AG10803 (cell line): Measurements from ENCODE around the gene FBXO10.

Experiments
- DNase-seq: peaks from one replicate; pipeline ENCODE4 v3.0.0; 2010; ENCODE audit warnings: low read depth
- H3K4me3 ChIP-seq: 2 replicates; pipeline ENCODE4 v1.5.1; 2011; ENCODE audit warnings: mild to moderate bottlenecking, low read length, control low read depth
- CTCF ChIP-seq: conservative IDR thresholded peaks from 2 replicates; pipeline ENCODE4 v1.5.1; 2011; ENCODE audit warnings: mild to moderate bottlenecking, low read length, control low read depth, inconsistent platforms

Gene FBXO10

GRCh38 chr9:37508135-37508833, 67.9 kb downstream of the FBXO10 start:
- peak; percentile 11 for DNase-seq
- TF ChIP-seq CTCF = no peak
- H3K4me3 ChIP-seq = no peak overlapping the region

GRCh38 chr9:37507566-37508134, 68.5 kb downstream of the FBXO10 start:
- TF ChIP-seq CTCF = no peak
- DNase-seq = no peak
- H3K4me3 ChIP-seq = no peak overlapping the region

GRCh38 chr9:37504605-37505004, 71.6 kb downstream of the FBXO10 start:
- DNase-seq = no peak
- no peak for TF ChIP-seq CTCF
- no peak overlapping the region for H3K4me3 ChIP-seq

GRCh38 chr9:37503736-37504135, 72.4 kb downstream of the FBXO10 start:
- DNase-seq = no peak
- no peak for TF ChIP-seq CTCF
- no peak overlapping the region for H3K4me3 ChIP-seq

GRCh38 chr9:37501957-37502596, 74.1 kb downstream of the FBXO10 start:
- no peak for TF ChIP-seq CTCF
- H3K4me3 ChIP-seq = no peak overlapping the region
- DNase-seq = no peak

GRCh38 chr9:37499297-37499696, 76.9 kb downstream of the FBXO10 start:
- H3K4me3 ChIP-seq = no peak overlapping the region
- DNase-seq = no peak
- no peak for TF ChIP-seq CTCF

GRCh38 chr9:37498457-37498856, 77.7 kb downstream of the FBXO10 start:
- DNase-seq = no peak
- no peak for TF ChIP-seq CTCF
- H3K4me3 ChIP-seq = no peak overlapping the region
